Glutamatergic neuron (in vitro differentiated cells): Measurements from ENCODE around the gene CYSLTR2. TPM values are rescaled to one million over a fixed set of nuclear protein-coding genes. Genes with fewer than 3 reads are reported as not detected.
"Not testable (repeated sequence)": the region's sequence is repeated elsewhere in the genome, so short reads cannot be mapped to it uniquely, and the experiment has no call there.

Experiments used
- DNase-seq: peaks from one replicate; pipeline ENCODE4 v3.0.0; 2022
- H3K27ac Mint-ChIP-seq: one replicate; pipeline ENCODE4 v1.8.0; 2020; ENCODE audit warnings: mild to moderate bottlenecking, mixed read lengths, inconsistent platforms; ENCODE audit not compliant: unreplicated experiment
- H3K27me3 Mint-ChIP-seq: one replicate; pipeline ENCODE4 v1.8.0; 2020; ENCODE audit warnings: mild to moderate bottlenecking, moderate library complexity, mixed read lengths, inconsistent platforms; ENCODE audit not compliant: unreplicated experiment
- H3K36me3 Mint-ChIP-seq: one replicate; pipeline ENCODE4 v1.8.0; 2020; ENCODE audit warnings: mild to moderate bottlenecking, mixed read lengths, inconsistent platforms; ENCODE audit not compliant: unreplicated experiment
- H3K4me1 Mint-ChIP-seq: one replicate; pipeline ENCODE4 v1.8.0; 2020; ENCODE audit warnings: mild to moderate bottlenecking, low read depth, mixed read lengths, inconsistent platforms; ENCODE audit not compliant: unreplicated experiment
- H3K4me3 Mint-ChIP-seq: one replicate; pipeline ENCODE4 v1.8.0; 2020; ENCODE audit warnings: mild to moderate bottlenecking, mixed read lengths, inconsistent platforms; ENCODE audit not compliant: unreplicated experiment
- H3K9me3 Mint-ChIP-seq: one replicate; pipeline ENCODE4 v1.8.0; 2020; ENCODE audit warnings: mild to moderate bottlenecking, moderate library complexity, mixed read lengths, inconsistent platforms; ENCODE audit not compliant: unreplicated experiment
- CTCF ChIP-seq: fragments of 200-600 bp; sonication (generic); IDR thresholded peaks from one replicate; pipeline ENCODE4 v1.5.0; 2021; ENCODE audit not compliant: partially characterized antibody, unreplicated experiment
- total RNA-seq: library from RNA; stranded (reverse); fragmentation: NEBNext Ultra II Directional; extraction: Animal tissue kit (Norgen Biotek cat#: 25700); gene quantifications from one replicate; pipeline ENCODE4 v1.2.1, GENCODE V29; 2021; ENCODE audit not compliant: unreplicated experiment

CYSLTR2 gene
- total RNA-seq, 1 donor from 2014 or later: 4.9 TPM

GRCh38 chr13:48687249-48687648 is 33.5 kb downstream of the CYSLTR2 start:
- Mint-ChIP-seq H3K27me3 (peaks cover under 1% of the 10 kb centered on the region), H3K4me3 (no peak overlapping the region), H3K36me3 (peaks cover 13% of the 10 kb centered on the region), H3K9me3 (peaks cover 7% of the 10 kb centered on the region), H3K27ac (no peak overlapping the region), H3K4me1 (no peaks in the 10 kb centered on the region)
- no peak for DNase-seq
- no peak for TF ChIP-seq CTCF

GRCh38 chr13:48693998-48694397 is 40.3 kb downstream of the CYSLTR2 start:
- peaks cover 3% of the 10 kb centered on the region for H3K27me3 Mint-ChIP-seq

GRCh38 chr13:48695776-48696175 is 42.0 kb downstream of the CYSLTR2 start:
- no peak for DNase-seq
- H3K9me3 Mint-ChIP-seq: peaks cover 11% of the 10 kb centered on the region
- H3K4me1 Mint-ChIP-seq: no peaks in the 10 kb centered on the region
- H3K4me3 Mint-ChIP-seq: no peak overlapping the region
- H3K36me3 Mint-ChIP-seq: no peaks in the 10 kb centered on the region
- no peak overlapping the region for H3K27ac Mint-ChIP-seq
- TF ChIP-seq CTCF: no peak
- H3K27me3 Mint-ChIP-seq: peaks cover 3% of the 10 kb centered on the region

More at GRCh38 chr13:48693998-48694397, 40.3 kb downstream of the CYSLTR2 start:
- Mint-ChIP-seq H3K9me3 (peaks cover 14% of the 10 kb centered on the region), H3K27ac (no peak overlapping the region), H3K36me3 (peaks cover 1% of the 10 kb centered on the region), H3K4me1 (no peaks in the 10 kb centered on the region), H3K4me3 (no peak overlapping the region)
- DNase-seq: no peak
- TF ChIP-seq CTCF: no peak

- H3K9me3 Mint-ChIP-seq: peaks cover 11% of the 10 kb centered on the region
These were observed 42.9 kb downstream of the CYSLTR2 start for GRCh38 chr13:48696676-48697075.

GRCh38 chr13:48707405-48707804 is 53.7 kb downstream of the CYSLTR2 start:
- H3K36me3 Mint-ChIP-seq: no peaks in the 10 kb centered on the region
- no peak overlapping the region for H3K4me3 Mint-ChIP-seq
- peaks cover under 1% of the 10 kb centered on the region for H3K9me3 Mint-ChIP-seq
- H3K27ac Mint-ChIP-seq: no peak overlapping the region
- TF ChIP-seq CTCF: no peak
- DNase-seq: no peak
- no peaks in the 10 kb centered on the region for H3K4me1 Mint-ChIP-seq
- no peaks in the 10 kb centered on the region for H3K27me3 Mint-ChIP-seq

More at GRCh38 chr13:48696676-48697075, 42.9 kb downstream of the CYSLTR2 start:
- not testable (repeated sequence) for DNase-seq, H3K27ac Mint-ChIP-seq, H3K36me3 Mint-ChIP-seq, H3K4me1 Mint-ChIP-seq, H3K27me3 Mint-ChIP-seq, H3K4me3 Mint-ChIP-seq
